Esophagus squamous epithelium (tissue), 5 donors: ENCODE measurements around the gene KLHL29. TPM values are rescaled to one million over a fixed set of nuclear protein-coding genes. Genes with fewer than 3 reads are reported as not detected.

Experiments used
- DNase-seq: peaks from one replicate; lab custom pipeline; 2025; lab: John Stamatoyannopoulos, UW
- H3K27ac ChIP-seq, 4 donors: fragments of 200-600 bp; sonication (generic); one replicate each; pipeline ENCODE4 v1.5.1; 2016 to 2019; ENCODE audit warnings: mild to moderate bottlenecking in 1 of 4
- H3K27me3 ChIP-seq, 4 donors: fragments of 200-600 bp; sonication (generic); 1 replicate in 3 of 4; 2 replicates in 1 of 4; pipeline versions ENCODE4 v1.5.1 to v1.6.0; 2017 to 2021; ENCODE audit warnings: antibody characterized with exemption in 1 of 4
- H3K36me3 ChIP-seq, 3 donors: fragments of 200-600 bp; sonication (generic); one replicate each; pipeline ENCODE4 v1.5.1; 2016 to 2019
- H3K4me1 ChIP-seq, 3 donors: fragments of 200-600 bp; sonication (generic); one replicate each; pipeline ENCODE4 v1.5.1; 2017 to 2019
- H3K4me3 ChIP-seq, 4 donors: fragments of 200-600 bp; sonication (generic); 1 replicate in 3 of 4; 2 replicates in 1 of 4; pipeline ENCODE4 v1.5.1; 2016 to 2019; ENCODE audit warnings: mild to moderate bottlenecking in 2 of 4, moderate library complexity in 1 of 4
- H3K9me3 ChIP-seq, 3 donors: fragments of 200-600 bp; sonication (generic); one replicate each; pipeline ENCODE4 v1.5.1; 2016 to 2019
- CTCF ChIP-seq, 6 experiments: fragments of 450-650 bp in 4 of 6; fragments of 200-600 bp in 2 of 6; sonication (generic) in 2 of 6; IDR thresholded peaks; one replicate each; pipeline ENCODE4 v1.5.1; 2016 to 2019; ENCODE audit warnings: antibody characterized with exemption in 6 of 6, mild to moderate bottlenecking in 4 of 6, moderate library complexity in 4 of 6
- POLR2A ChIP-seq, 4 donors: fragments of 450-650 bp; IDR thresholded peaks; one replicate each; pipeline ENCODE4 v1.6.1; 2017; ENCODE audit warnings: antibody characterized with exemption in 4 of 4, mild to moderate bottlenecking in 4 of 4, moderate library complexity in 3 of 4
- WGBS, 2 donors: methylation state at CpG; one replicate each; pipeline ENCODE4 v1.1.5; 2018; 5-methylcytosine and 5-hydroxymethylcytosine counted together
- intact Hi-C: fragments of 100-400 bp; cut with DNase I; formaldehyde crosslinking; loops from one replicate; pipeline ENCODE4 v1.15.0; 2022
- total RNA-seq, 4 donors: library from RNA; depleted of rRNA; stranded (reverse); fragments of >200 nt; gene quantifications; one replicate each; pipeline ENCODE4 v1.1.0, GENCODE V29; 2016
- donor health status: DM: yes; HTN: yes; CAD: no.

The KLHL29 gene
- total RNA-seq, 4 donors from 2014 or later = 3.4 to 11.8 (median 5.9) TPM

- DNase-seq = no peak
- peaks cover 0 to 16% (median 0%) of the 10 kb centered on the region in 3 donors for H3K9me3 ChIP-seq
- no peak overlapping the region for H3K4me3 ChIP-seq
- H3K27ac ChIP-seq = peak overlapping the region in 3 of 4 donors; percentile 46 to 89 (median 86)
- H3K36me3 ChIP-seq = no peaks in the 10 kb centered on the region
- H3K4me1 ChIP-seq = peaks cover 0 to 36% (median 9%) of the 10 kb centered on the region in 3 donors
- intact Hi-C loops = no loop called here
- TF ChIP-seq CTCF (IDR thresholded peaks at IDR 0.05) (no peak), POLR2A (IDR thresholded peaks at IDR 0.05) (no peak)
- 90% methylated on average over 7 to 10 of the region's 20 CpGs for WGBS, 2 donors
- no peaks in the 10 kb centered on the region for H3K27me3 ChIP-seq
These were observed 230.4 kb downstream of the KLHL29 start for GRCh38 chr2:23615216-23616020.

GRCh38 chr2:23616630-23617029 lies 231.7 kb downstream of the KLHL29 start:
- 77 to 79% methylated on average over 15 of the region's 15 CpGs for WGBS, 2 donors
- Histone ChIP-seq H3K36me3 (no peaks in the 10 kb centered on the region), H3K27me3 (no peaks in the 10 kb centered on the region), H3K4me1 (peaks cover 0 to 48% (median 17%) of the 10 kb centered on the region in 3 donors), H3K27ac (peak overlapping the region; percentile 66 to 91 (median 88)), H3K4me3 (no peak overlapping the region), H3K9me3 (peaks cover 0 to 8% (median 0%) of the 10 kb centered on the region in 3 donors)
- DNase-seq = no peak
- TF ChIP-seq POLR2A (IDR thresholded peaks at IDR 0.05) = no peak
- TF ChIP-seq CTCF (IDR thresholded peaks at IDR 0.05) = no peak
- intact Hi-C loops = no loop called here

GRCh38 chr2:23617167-23617810 lies 232.3 kb downstream of the KLHL29 start:
- H3K4me1 ChIP-seq = peaks cover 0 to 50% (median 17%) of the 10 kb centered on the region in 3 donors
- H3K9me3 ChIP-seq = peaks cover 0 to 1% (median 0%) of the 10 kb centered on the region in 3 donors
- peak overlapping the region in 3 of 4 donors; percentile 3 to 34 (median 13) for H3K4me3 ChIP-seq
- H3K27me3 ChIP-seq = no peaks in the 10 kb centered on the region
- H3K27ac ChIP-seq = peak overlapping the region; percentile 66 to 91 (median 88)
- 44 to 78% methylated on average over 9 to 11 of the region's 16 CpGs for WGBS, 2 donors
- TF ChIP-seq POLR2A (IDR thresholded peaks at IDR 0.05) (no peak), CTCF (IDR thresholded peaks at IDR 0.05) (peak in 4 of 6 experiments; percentile 39 to 44 (median 41))
- H3K36me3 ChIP-seq = no peaks in the 10 kb centered on the region
- intact Hi-C loops = no loop called here
- DNase-seq = no peak

- 52 to 86% methylated on average over 13 to 15 of the region's 15 CpGs for WGBS, 2 donors
- peaks cover 0 to 50% (median 17%) of the 10 kb centered on the region in 3 donors for H3K4me1 ChIP-seq
- H3K4me3 ChIP-seq = peak overlapping the region in 3 of 4 donors; percentile 3 to 34 (median 13)
These were observed 232.8 kb downstream of the KLHL29 start for GRCh38 chr2:23617811-23618215.

More at GRCh38 chr2:23617811-23618215, 232.8 kb downstream of the KLHL29 start:
- H3K27me3 ChIP-seq = no peaks in the 10 kb centered on the region
- H3K36me3 ChIP-seq = no peaks in the 10 kb centered on the region
- peak overlapping the region; percentile 66 to 91 (median 88) for H3K27ac ChIP-seq
- intact Hi-C loops = no loop called here
- DNase-seq = no peak
- H3K9me3 ChIP-seq = no peaks in the 10 kb centered on the region
- no peak for TF ChIP-seq POLR2A (IDR thresholded peaks at IDR 0.05)
- TF ChIP-seq CTCF (IDR thresholded peaks at IDR 0.05) = no peak
